ENCODE data around the gene SPATS1. TPM values are rescaled to one million over a fixed set of nuclear protein-coding genes. Genes with fewer than 3 reads are reported as not detected.

SPATS1 gene
- total RNA-seq, 2 donors from 2014 or later = not detected

DNA sequence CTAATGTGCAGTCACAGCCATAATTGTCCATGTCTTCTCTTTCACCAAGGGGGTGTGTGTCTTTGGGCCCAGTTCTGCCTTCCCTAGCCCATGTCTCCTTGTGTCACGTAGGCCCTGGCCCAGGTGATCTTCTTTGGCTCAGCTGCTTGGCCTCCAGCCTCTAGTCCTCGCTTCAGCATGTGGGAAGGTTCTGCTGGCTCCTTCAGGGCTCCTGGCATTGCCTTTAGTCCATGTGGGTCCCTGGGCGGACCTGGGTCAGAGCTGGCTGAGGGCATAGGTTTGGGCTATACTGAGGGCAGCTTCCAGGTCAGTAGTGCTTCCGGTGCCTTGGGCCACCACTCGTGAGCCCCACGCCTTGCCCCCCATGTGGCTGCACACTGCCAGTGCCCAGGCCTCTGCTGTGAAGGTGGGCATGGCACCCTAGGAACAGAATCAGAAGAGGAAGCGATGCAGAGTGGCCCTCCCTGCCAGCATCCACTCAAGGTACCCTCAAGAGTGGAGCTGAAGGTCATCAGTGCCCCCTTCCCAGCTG is 42.1 kb upstream of the SPATS1 start:
- no peak overlapping the region for H3K27ac Mint-ChIP-seq
- peaks cover 33% of the 10 kb centered on the region for H3K27me3 Mint-ChIP-seq (ENCODE audit: insufficient read depth)
- Histone ChIP-seq H3K9ac (ENCODE audit: extremely low read depth, low read length, poor library complexity, severe bottlenecking) (no peak overlapping the region), H3K9me3 (ENCODE audit: control insufficient read depth, low read length) (no peaks in the 10 kb centered on the region), H3K36me3 (ENCODE audit: control insufficient read depth, insufficient read depth, low read length) (peaks cover 48% of the 10 kb centered on the region), H3K27me3 (ENCODE audit: control insufficient read depth, insufficient read depth, low read length, poor library complexity, severe bottlenecking) (peaks cover 28% of the 10 kb centered on the region), H3K4me3 (ENCODE audit: low read length) (no peak overlapping the region), H3K4me1 (ENCODE audit: control insufficient read depth, insufficient read depth, low read length) (peaks cover 4% of the 10 kb centered on the region), H3K27ac (ENCODE audit: low read depth, low read length) (no peak overlapping the region)
- TF ChIP-seq, protein P1, sequence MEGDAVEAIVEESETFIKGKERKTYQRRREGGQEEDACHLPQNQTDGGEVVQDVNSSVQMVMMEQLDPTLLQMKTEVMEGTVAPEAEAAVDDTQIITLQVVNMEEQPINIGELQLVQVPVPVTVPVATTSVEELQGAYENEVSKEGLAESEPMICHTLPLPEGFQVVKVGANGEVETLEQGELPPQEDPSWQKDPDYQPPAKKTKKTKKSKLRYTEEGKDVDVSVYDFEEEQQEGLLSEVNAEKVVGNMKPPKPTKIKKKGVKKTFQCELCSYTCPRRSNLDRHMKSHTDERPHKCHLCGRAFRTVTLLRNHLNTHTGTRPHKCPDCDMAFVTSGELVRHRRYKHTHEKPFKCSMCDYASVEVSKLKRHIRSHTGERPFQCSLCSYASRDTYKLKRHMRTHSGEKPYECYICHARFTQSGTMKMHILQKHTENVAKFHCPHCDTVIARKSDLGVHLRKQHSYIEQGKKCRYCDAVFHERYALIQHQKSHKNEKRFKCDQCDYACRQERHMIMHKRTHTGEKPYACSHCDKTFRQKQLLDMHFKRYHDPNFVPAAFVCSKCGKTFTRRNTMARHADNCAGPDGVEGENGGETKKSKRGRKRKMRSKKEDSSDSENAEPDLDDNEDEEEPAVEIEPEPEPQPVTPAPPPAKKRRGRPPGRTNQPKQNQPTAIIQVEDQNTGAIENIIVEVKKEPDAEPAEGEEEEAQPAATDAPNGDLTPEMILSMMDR (conservative IDR thresholded peaks at IDR 0.05) = no peak
- 62 to 82% methylated on average over 3 to 7 of the region's 7 CpGs for WGBS, 2 experiments (ENCODE audit: insufficient coverage in 1 of 2, insufficient read length in 1 of 2)
- H3K36me3 Mint-ChIP-seq (ENCODE audit: low read depth) = peaks cover 56% of the 10 kb centered on the region
- peaks cover 11% of the 10 kb centered on the region for H3K4me1 Mint-ChIP-seq
- no peak for DNase-seq
- no peak overlapping the region for H3K4me3 Mint-ChIP-seq
- H3K9me3 Mint-ChIP-seq = no peaks in the 10 kb centered on the region

DNA sequence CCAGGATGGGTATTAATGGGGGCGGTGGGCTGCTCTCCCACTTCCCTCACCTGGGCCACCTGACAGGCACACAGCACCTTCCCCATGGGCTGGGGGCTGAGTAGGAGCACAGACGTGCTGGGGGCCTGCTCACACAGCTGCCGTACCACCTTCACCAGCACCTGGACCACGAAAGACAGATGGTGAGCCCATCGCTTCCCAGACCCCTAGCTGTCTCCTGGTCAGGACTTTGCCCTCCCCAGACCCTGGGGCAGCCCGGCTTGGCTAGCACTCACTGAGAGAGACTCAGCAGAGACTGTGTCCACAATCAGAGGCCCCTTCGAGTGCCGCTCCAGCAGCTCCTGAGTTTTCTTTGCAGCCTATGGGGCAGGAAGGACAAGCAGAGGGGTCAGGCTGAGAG is 41.3 kb upstream of the SPATS1 start:
- Mint-ChIP-seq H3K27me3 (ENCODE audit: insufficient read depth) (peaks cover 27% of the 10 kb centered on the region), H3K9me3 (no peaks in the 10 kb centered on the region), H3K27ac (no peak overlapping the region), H3K36me3 (ENCODE audit: low read depth) (peaks cover 62% of the 10 kb centered on the region), H3K4me3 (no peak overlapping the region), H3K4me1 (peaks cover 18% of the 10 kb centered on the region)
- no peak overlapping the region for H3K9ac ChIP-seq (ENCODE audit: extremely low read depth, low read length, poor library complexity, severe bottlenecking)
- peaks cover 21% of the 10 kb centered on the region for H3K27me3 ChIP-seq (ENCODE audit: control insufficient read depth, insufficient read depth, low read length, poor library complexity, severe bottlenecking)
- no peak overlapping the region for H3K27ac ChIP-seq (ENCODE audit: low read depth, low read length)
- DNase-seq = no peak
- H3K4me3 ChIP-seq (ENCODE audit: low read length) = no peak overlapping the region
- 93 to 100% methylated on average over 4 to 8 of the region's 8 CpGs for WGBS, 2 experiments (ENCODE audit: insufficient coverage in 1 of 2, insufficient read length in 1 of 2)
- no peaks in the 10 kb centered on the region for H3K9me3 ChIP-seq (ENCODE audit: control insufficient read depth, low read length)
- H3K4me1 ChIP-seq (ENCODE audit: control insufficient read depth, insufficient read depth, low read length) = peaks cover 10% of the 10 kb centered on the region
- TF ChIP-seq, protein P1 (conservative IDR thresholded peaks at IDR 0.05) = no peak
- peaks cover 55% of the 10 kb centered on the region for H3K36me3 ChIP-seq (ENCODE audit: control insufficient read depth, insufficient read depth, low read length)

DNA sequence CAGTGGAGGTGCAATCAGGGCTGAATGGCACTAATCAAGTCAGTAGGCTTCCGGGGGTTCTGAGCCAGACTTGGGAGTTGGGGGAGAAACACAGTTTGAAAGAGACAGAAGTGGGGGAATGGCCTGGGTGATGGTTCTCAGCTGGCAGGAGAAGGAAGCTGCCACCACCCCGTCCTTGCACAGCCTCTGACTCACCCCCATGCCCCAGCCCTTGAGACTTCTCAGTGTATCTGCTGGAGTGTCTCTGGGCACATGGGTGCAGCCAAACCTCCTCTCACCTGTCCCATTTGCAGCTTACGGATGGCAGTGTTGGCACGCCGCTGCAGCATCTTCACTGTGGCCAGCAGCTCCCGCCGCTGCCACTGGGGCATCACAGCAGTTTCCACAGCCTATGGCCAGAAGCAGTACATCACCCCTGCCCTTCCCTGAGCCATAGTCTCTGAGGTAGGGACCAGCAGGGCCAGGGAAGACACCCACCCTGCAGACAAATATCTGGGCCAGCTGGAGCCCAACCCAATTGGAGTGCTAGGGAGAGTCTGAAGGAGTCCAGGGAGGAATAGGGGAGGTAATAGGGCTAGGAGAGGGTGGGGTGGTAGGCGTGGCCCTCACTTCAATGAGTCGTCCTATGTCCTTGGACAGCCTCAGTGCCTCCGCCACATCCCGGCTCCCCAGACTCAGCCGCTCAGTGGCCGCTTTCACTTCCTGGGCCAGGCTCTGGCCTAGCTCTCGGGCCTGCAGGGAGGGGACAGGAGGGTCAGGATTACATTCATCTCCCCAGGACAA is 40.5 kb upstream of the SPATS1 start:
- peaks cover 64% of the 10 kb centered on the region for H3K36me3 ChIP-seq (ENCODE audit: control insufficient read depth, insufficient read depth, low read length)
- H3K27me3 Mint-ChIP-seq (ENCODE audit: insufficient read depth) = peaks cover 18% of the 10 kb centered on the region

More for the DNA sequence above, 40.5 kb upstream of the SPATS1 start:
- Mint-ChIP-seq H3K4me1 (peaks cover 15% of the 10 kb centered on the region), H3K27ac (no peak overlapping the region), H3K9me3 (no peaks in the 10 kb centered on the region), H3K36me3 (ENCODE audit: low read depth) (peaks cover 62% of the 10 kb centered on the region), H3K4me3 (no peak overlapping the region)
- Histone ChIP-seq H3K4me1 (ENCODE audit: control insufficient read depth, insufficient read depth, low read length) (peaks cover 10% of the 10 kb centered on the region), H3K27ac (ENCODE audit: low read depth, low read length) (no peak overlapping the region), H3K9me3 (ENCODE audit: control insufficient read depth, low read length) (no peaks in the 10 kb centered on the region), H3K4me3 (ENCODE audit: low read length) (no peak overlapping the region), H3K27me3 (ENCODE audit: control insufficient read depth, insufficient read depth, low read length, poor library complexity, severe bottlenecking) (peaks cover 12% of the 10 kb centered on the region), H3K9ac (ENCODE audit: extremely low read depth, low read length, poor library complexity, severe bottlenecking) (no peak overlapping the region)
- peak; percentile 25 for DNase-seq
- WGBS, 2 experiments (ENCODE audit: insufficient coverage in 1 of 2, insufficient read length in 1 of 2) = 97 to 100% methylated on average over 8 to 14 of the region's 14 CpGs
- TF ChIP-seq, protein P1 (conservative IDR thresholded peaks at IDR 0.05) = no peak
